GM10266 (cell line): ENCODE data around the gene NIPAL3.
"Not testable (repeated sequence)": the region's sequence is repeated elsewhere in the genome, so short reads cannot be mapped to it uniquely, and the experiment has no call there.

Source experiments
- DNase-seq: peaks from one replicate; pipeline ENCODE4 v3.0.0; 2012; ENCODE audit errors: extremely low spot score
- TF ChIP-seq, protein P1 (sequence below): IDR thresholded peaks from 2 replicates; pipeline ENCODE4 v1.5.1; 2012; ENCODE audit warnings: mild to moderate bottlenecking, low read depth; ENCODE audit not compliant: control insufficient read depth, insufficient read depth; ENCODE audit errors: missing control alignments

Gene NIPAL3

DNA sequence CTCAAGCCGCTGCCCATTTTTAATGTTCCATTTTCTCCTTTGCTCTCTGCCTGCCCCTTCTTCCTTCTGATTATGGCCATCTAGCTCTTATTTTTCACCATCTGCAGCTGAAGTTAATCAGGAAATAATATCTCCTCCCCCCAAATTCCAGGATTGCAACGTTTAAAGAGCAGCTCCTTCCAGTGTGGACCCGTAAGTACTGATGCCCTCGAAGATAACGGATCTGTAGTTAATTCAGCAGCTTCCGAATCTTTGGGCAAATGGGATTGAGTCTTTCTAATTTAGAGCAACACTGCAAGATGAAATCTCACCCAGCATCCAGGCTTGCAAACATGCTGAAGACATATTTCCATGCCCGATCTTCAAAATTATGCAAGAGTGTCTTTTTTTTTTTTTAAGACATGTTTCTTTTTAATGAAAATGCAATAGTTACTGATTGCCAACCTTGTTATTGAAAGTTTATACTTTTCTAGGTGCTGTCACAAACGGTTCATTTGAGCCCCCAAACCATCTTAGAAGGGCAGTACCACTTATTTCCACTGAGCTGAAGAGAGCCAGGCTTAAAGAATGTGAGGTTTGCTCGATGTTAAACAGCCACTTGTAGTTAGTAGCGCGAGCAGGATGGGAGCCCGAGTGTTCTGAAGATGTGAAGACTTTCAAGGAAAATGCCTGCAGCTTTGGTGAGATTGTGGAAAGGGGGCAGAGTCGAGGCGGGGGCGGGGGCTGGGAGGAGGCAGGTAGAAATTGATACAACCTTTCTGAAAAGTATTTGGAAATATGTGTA lies 76.2 kb downstream of the NIPAL3 start:
- DNase-seq, result no peak
- TF ChIP-seq, protein P1, sequence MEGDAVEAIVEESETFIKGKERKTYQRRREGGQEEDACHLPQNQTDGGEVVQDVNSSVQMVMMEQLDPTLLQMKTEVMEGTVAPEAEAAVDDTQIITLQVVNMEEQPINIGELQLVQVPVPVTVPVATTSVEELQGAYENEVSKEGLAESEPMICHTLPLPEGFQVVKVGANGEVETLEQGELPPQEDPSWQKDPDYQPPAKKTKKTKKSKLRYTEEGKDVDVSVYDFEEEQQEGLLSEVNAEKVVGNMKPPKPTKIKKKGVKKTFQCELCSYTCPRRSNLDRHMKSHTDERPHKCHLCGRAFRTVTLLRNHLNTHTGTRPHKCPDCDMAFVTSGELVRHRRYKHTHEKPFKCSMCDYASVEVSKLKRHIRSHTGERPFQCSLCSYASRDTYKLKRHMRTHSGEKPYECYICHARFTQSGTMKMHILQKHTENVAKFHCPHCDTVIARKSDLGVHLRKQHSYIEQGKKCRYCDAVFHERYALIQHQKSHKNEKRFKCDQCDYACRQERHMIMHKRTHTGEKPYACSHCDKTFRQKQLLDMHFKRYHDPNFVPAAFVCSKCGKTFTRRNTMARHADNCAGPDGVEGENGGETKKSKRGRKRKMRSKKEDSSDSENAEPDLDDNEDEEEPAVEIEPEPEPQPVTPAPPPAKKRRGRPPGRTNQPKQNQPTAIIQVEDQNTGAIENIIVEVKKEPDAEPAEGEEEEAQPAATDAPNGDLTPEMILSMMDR, result no peak

DNA sequence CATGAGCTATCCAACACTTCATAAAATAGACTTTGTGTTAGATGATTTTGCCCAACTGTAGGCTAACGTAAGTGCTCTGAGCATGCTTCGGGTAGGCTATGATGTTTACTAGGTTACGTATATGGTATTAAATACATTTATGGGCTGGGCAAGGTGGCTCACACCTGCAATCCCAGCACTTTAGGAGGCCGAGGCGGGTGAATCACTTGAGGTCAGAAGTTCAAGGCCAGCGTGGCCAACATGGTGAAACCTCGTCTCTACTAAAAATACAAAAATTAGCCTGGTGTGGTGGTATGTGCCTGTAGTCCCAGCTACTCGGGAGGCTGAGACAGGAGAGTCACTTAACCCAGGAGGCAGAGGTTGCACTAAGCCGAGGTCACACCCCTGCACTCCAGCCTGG lies 77.3 kb downstream of the NIPAL3 start:
- not testable (repeated sequence) for DNase-seq

DNA sequence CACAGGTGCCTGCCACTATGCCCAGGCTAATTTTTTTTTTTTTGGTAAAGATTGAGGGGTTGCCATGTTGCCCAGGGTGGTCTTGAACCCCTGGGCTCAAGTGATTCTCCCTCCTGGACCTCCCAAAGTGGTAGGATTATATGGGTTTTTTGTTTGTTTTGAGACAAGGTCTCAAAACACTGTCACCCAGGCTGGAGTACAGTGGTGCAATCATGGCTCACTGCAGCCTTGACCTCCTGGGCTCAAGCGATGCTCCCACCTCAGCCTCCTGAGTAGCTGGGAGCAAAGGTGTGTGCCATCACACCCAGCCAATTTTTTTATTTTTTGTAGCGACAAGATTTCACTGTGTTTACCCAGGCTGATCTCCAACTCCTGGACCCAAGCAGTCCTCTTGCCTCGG lies 78.2 kb downstream of the NIPAL3 start:
- DNase-seq, result no peak
- TF ChIP-seq, protein P1, result no peak

DNA sequence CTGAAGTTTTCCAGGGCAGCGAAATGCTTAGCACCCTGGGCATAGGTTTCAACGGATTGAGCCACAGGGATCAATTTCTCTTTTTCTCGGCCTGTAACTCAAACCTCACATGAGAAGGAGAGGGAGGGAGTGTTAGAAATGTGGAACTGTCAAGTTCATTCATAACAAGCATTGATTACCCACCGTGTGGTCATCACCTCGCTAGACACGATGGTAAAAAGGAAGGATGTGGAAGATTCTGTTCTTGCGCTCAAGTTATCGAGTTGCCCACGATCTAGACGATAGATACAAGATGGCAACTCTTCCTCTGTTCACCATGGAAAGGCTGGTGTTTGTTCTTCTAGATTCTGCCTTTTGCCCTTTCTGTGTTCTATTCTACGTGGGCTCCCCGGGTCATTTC lies 83.0 kb downstream of the NIPAL3 start:
- TF ChIP-seq, protein P1, result no peak
- no peak for DNase-seq

DNA sequence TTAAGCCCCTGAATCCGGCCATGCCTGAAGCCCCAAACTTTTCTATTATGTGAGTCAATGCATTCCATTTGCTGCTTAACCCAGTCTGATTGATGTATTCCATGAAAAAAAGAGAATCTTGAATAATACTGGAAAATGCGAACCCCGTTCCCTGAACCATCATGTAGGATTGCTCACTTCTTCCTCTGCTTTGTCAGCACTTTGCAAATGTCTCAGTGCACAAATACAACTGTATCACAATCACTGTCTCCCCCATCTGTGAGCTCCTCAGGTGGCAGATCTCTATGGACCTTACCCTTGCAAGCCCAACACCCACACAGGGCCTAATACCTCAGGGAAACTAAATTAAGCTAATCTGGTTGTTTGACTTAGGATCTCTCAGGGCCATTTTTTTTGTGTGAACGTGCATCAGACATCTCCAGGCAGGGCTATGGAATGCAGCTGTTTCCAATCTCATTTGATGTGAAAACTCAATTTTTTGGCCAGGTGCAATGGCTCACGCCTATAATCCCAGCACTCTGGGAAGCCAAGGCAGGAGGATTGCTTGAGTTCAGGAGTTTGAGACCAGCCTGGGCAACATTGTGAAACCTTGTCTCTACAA lies 84.9 kb downstream of the NIPAL3 start:
- TF ChIP-seq, protein P1, result no peak
- no peak for DNase-seq

DNA sequence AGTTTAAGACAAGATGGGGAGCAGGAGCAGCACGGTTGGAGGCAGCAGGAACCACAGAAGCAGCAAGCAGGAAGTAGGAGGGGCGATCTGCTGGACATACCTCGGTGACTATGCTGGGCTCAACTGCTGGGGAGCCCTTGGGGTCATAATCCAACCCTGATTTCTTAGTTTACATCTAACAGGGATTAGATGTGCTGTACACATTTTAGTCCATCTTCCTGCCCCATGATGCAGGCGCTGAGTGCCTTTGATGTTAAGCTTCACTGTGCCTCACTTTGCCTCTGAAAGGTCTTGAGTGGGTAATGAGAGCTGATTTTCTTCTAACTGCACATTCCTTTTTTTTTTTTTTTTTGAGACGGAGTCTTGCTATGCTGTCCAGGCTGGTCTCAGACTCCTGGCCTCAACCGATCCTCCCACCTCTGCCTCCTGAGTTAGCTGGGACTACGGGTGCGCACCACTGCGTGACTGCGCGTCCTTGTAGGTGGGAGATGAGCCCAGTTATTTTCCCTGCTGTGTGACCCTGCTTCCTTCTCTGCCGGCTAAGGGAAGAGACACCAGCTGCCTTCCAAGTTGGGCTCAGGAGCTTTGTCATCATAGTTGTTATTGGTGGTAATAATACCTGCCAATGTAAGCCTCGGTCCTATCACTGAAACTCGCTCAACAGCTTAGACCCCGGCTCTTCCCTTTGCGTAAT lies 85.9 kb downstream of the NIPAL3 start:
- DNase-seq, result peak; percentile 72

DNA sequence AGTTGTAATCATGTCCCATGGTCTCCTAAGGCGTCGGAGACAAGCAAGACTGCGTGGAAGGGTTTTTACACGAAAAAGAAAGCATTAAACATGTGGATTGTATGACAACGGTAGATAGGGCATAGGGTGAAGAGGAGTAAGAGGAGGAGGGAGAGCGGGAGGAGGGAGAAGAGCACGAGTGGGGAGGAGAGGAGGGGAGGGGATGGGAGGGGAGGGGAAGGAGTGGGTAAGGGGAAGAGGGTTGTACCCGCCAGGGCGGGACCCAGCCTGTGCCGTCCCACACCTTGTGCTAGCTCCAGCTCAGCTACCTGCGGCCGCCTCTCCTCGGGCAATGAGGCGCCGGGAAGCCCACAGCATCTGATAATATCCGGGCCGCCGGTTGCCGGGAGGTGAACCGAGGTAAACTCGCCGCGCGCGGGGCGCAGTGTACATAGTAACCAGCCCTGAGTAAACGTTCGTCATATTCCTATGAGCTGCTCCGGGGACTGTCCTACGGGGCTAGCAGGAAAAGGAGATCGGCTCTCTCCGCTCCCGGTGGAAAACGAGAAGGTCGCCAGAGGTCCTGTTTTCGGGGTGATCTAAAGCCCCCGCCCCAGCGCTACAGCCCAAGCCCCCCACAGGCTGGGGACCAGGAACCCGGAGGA lies 86.6 kb downstream of the NIPAL3 start:
- TF ChIP-seq, protein P1, result no peak
- DNase-seq, result peak; percentile 68

More for the DNA sequence above, 85.9 kb downstream of the NIPAL3 start:
- TF ChIP-seq, protein P1, result no peak
